ENCODE results near the gene ARFGAP1. TPM values are rescaled to one million over a fixed set of nuclear protein-coding genes. Genes with fewer than 3 reads are reported as not detected.

ARFGAP1 gene
- total and polyA plus RNA-seq, 4 donors = 35.3 to 116 (median 83.3) TPM

GRCh38 chr20:63265891-63266515, 6.6 kb upstream of the ARFGAP1 start:
- no peak overlapping the region for H3K27ac ChIP-seq (ENCODE audit: low read depth, low read length)
- H3K4me1 ChIP-seq (ENCODE audit: control insufficient read depth, insufficient read depth, low read length) = peaks cover 63% of the 10 kb centered on the region
- no peaks in the 10 kb centered on the region for H3K9me3 ChIP-seq (ENCODE audit: control insufficient read depth, insufficient read depth, low read length)
- no peak overlapping the region for H3K4me3 ChIP-seq (ENCODE audit: low read depth, low read length)
- WGBS (ENCODE audit: insufficient coverage) = 75% methylated on average over 12 of the region's 12 CpGs
- H3K27me3 ChIP-seq (ENCODE audit: control insufficient read depth, insufficient read depth, low read length) = no peaks in the 10 kb centered on the region
- no peak for DNase-seq (ENCODE audit: low read depth in 4 of 6, low spot score in 6 of 6)
- peaks cover 17% of the 10 kb centered on the region for H3K36me3 ChIP-seq (ENCODE audit: control insufficient read depth, insufficient read depth, low read length)

GRCh38 chr20:63267691-63268090, 4.9 kb upstream of the ARFGAP1 start:
- H3K27ac ChIP-seq (ENCODE audit: low read depth, low read length) = no peak overlapping the region
- H3K36me3 ChIP-seq (ENCODE audit: control insufficient read depth, insufficient read depth, low read length) = peaks cover 17% of the 10 kb centered on the region
- no peak for DNase-seq (ENCODE audit: low read depth in 4 of 6, low spot score in 6 of 6)
- no peak overlapping the region for H3K4me3 ChIP-seq (ENCODE audit: low read depth, low read length)
- H3K4me1 ChIP-seq (ENCODE audit: control insufficient read depth, insufficient read depth, low read length) = peaks cover 49% of the 10 kb centered on the region
- H3K27me3 ChIP-seq (ENCODE audit: control insufficient read depth, insufficient read depth, low read length) = no peaks in the 10 kb centered on the region
- 69% methylated on average over 6 of the region's 9 CpGs for WGBS (ENCODE audit: insufficient coverage)
- no peaks in the 10 kb centered on the region for H3K9me3 ChIP-seq (ENCODE audit: control insufficient read depth, insufficient read depth, low read length)

GRCh38 chr20:63268256-63268655, 4.4 kb upstream of the ARFGAP1 start:
- Histone ChIP-seq H3K4me3 (ENCODE audit: low read depth, low read length) (no peak overlapping the region), H3K4me1 (ENCODE audit: control insufficient read depth, insufficient read depth, low read length) (peaks cover 48% of the 10 kb centered on the region), H3K27ac (ENCODE audit: low read depth, low read length) (no peak overlapping the region)

GRCh38 chr20:63268671-63269439, 3.8 kb upstream of the ARFGAP1 start:
- no peaks in the 10 kb centered on the region for H3K27me3 ChIP-seq (ENCODE audit: control insufficient read depth, insufficient read depth, low read length)
- DNase-seq (ENCODE audit: low read depth in 4 of 6, low spot score in 6 of 6) = no peak
- WGBS (ENCODE audit: insufficient coverage) = 43% methylated on average over 18 of the region's 18 CpGs
- H3K9me3 ChIP-seq (ENCODE audit: control insufficient read depth, insufficient read depth, low read length) = no peaks in the 10 kb centered on the region
- H3K4me3 ChIP-seq (ENCODE audit: low read depth, low read length) = no peak overlapping the region
- H3K4me1 ChIP-seq (ENCODE audit: control insufficient read depth, insufficient read depth, low read length) = peaks cover 53% of the 10 kb centered on the region
- H3K27ac ChIP-seq (ENCODE audit: low read depth, low read length) = no peak overlapping the region
- peaks cover 17% of the 10 kb centered on the region for H3K36me3 ChIP-seq (ENCODE audit: control insufficient read depth, insufficient read depth, low read length)

More at GRCh38 chr20:63268256-63268655, 4.4 kb upstream of the ARFGAP1 start:
- H3K36me3 ChIP-seq (ENCODE audit: control insufficient read depth, insufficient read depth, low read length) = peaks cover 17% of the 10 kb centered on the region
- H3K9me3 ChIP-seq (ENCODE audit: control insufficient read depth, insufficient read depth, low read length) = no peaks in the 10 kb centered on the region
- no peak for DNase-seq (ENCODE audit: low read depth in 4 of 6, low spot score in 6 of 6)
- no peaks in the 10 kb centered on the region for H3K27me3 ChIP-seq (ENCODE audit: control insufficient read depth, insufficient read depth, low read length)
- 55% methylated on average over 5 of the region's 7 CpGs for WGBS (ENCODE audit: insufficient coverage)

GRCh38 chr20:63269724-63270123, 2.9 kb upstream of the ARFGAP1 start:
- 96% methylated on average over 8 of the region's 9 CpGs for WGBS (ENCODE audit: insufficient coverage)

GRCh38 chr20:63270606-63271325, 1.8 kb upstream of the ARFGAP1 start:
- Histone ChIP-seq H3K27me3 (ENCODE audit: control insufficient read depth, insufficient read depth, low read length) (no peaks in the 10 kb centered on the region), H3K4me3 (ENCODE audit: low read depth, low read length) (no peak overlapping the region), H3K4me1 (ENCODE audit: control insufficient read depth, insufficient read depth, low read length) (peaks cover 41% of the 10 kb centered on the region), H3K27ac (ENCODE audit: low read depth, low read length) (no peak overlapping the region), H3K36me3 (ENCODE audit: control insufficient read depth, insufficient read depth, low read length) (peaks cover 28% of the 10 kb centered on the region), H3K9me3 (ENCODE audit: control insufficient read depth, insufficient read depth, low read length) (no peaks in the 10 kb centered on the region)
- WGBS (ENCODE audit: insufficient coverage) = 90% methylated on average over 9 of the region's 9 CpGs
- DNase-seq (ENCODE audit: low read depth in 4 of 6, low spot score in 6 of 6) = no peak

More at GRCh38 chr20:63269724-63270123, 2.9 kb upstream of the ARFGAP1 start:
- DNase-seq (ENCODE audit: low read depth in 4 of 6, low spot score in 6 of 6) = no peak
- Histone ChIP-seq H3K9me3 (ENCODE audit: control insufficient read depth, insufficient read depth, low read length) (no peaks in the 10 kb centered on the region), H3K4me3 (ENCODE audit: low read depth, low read length) (no peak overlapping the region), H3K36me3 (ENCODE audit: control insufficient read depth, insufficient read depth, low read length) (peaks cover 17% of the 10 kb centered on the region), H3K4me1 (ENCODE audit: control insufficient read depth, insufficient read depth, low read length) (peaks cover 50% of the 10 kb centered on the region), H3K27ac (ENCODE audit: low read depth, low read length) (no peak overlapping the region), H3K27me3 (ENCODE audit: control insufficient read depth, insufficient read depth, low read length) (no peaks in the 10 kb centered on the region)

- no peak overlapping the region for H3K27ac ChIP-seq (ENCODE audit: low read depth, low read length)
- no peak for DNase-seq (ENCODE audit: low read depth in 4 of 6, low spot score in 6 of 6)
- peaks cover 51% of the 10 kb centered on the region for H3K36me3 ChIP-seq (ENCODE audit: control insufficient read depth, insufficient read depth, low read length)
- peaks cover 34% of the 10 kb centered on the region for H3K4me1 ChIP-seq (ENCODE audit: control insufficient read depth, insufficient read depth, low read length)
- no peaks in the 10 kb centered on the region for H3K27me3 ChIP-seq (ENCODE audit: control insufficient read depth, insufficient read depth, low read length)
- H3K9me3 ChIP-seq (ENCODE audit: control insufficient read depth, insufficient read depth, low read length) = no peaks in the 10 kb centered on the region
- peak overlapping the region; percentile 80 for H3K4me3 ChIP-seq (ENCODE audit: low read depth, low read length)
- WGBS (ENCODE audit: insufficient coverage) = under 1% methylated on average over 33 of the region's 37 CpGs
These were observed 506 bp downstream of the ARFGAP1 start for GRCh38 chr20:63273059-63273579.

- Histone ChIP-seq H3K4me3 (ENCODE audit: low read depth, low read length) (peak overlapping the region; percentile 80), H3K36me3 (ENCODE audit: control insufficient read depth, insufficient read depth, low read length) (peaks cover 58% of the 10 kb centered on the region), H3K4me1 (ENCODE audit: control insufficient read depth, insufficient read depth, low read length) (peaks cover 27% of the 10 kb centered on the region), H3K9me3 (ENCODE audit: control insufficient read depth, insufficient read depth, low read length) (no peaks in the 10 kb centered on the region), H3K27me3 (ENCODE audit: control insufficient read depth, insufficient read depth, low read length) (no peaks in the 10 kb centered on the region), H3K27ac (ENCODE audit: low read depth, low read length) (no peak overlapping the region)
- 59% methylated on average over 17 of the region's 20 CpGs for WGBS (ENCODE audit: insufficient coverage)
- DNase-seq (ENCODE audit: low read depth in 4 of 6, low spot score in 6 of 6) = no peak
These were observed 1.2 kb downstream of the ARFGAP1 start for GRCh38 chr20:63273635-63274380.
